ENCODE data around the gene COL11A2. TPM values are rescaled to one million over a fixed set of nuclear protein-coding genes. Genes with fewer than 3 reads are reported as not detected.

COL11A2 gene
- polyA plus RNA-seq, 1 of the 3 experiments (the other 2 are of a cell fraction): 0.99 TPM

DNA sequence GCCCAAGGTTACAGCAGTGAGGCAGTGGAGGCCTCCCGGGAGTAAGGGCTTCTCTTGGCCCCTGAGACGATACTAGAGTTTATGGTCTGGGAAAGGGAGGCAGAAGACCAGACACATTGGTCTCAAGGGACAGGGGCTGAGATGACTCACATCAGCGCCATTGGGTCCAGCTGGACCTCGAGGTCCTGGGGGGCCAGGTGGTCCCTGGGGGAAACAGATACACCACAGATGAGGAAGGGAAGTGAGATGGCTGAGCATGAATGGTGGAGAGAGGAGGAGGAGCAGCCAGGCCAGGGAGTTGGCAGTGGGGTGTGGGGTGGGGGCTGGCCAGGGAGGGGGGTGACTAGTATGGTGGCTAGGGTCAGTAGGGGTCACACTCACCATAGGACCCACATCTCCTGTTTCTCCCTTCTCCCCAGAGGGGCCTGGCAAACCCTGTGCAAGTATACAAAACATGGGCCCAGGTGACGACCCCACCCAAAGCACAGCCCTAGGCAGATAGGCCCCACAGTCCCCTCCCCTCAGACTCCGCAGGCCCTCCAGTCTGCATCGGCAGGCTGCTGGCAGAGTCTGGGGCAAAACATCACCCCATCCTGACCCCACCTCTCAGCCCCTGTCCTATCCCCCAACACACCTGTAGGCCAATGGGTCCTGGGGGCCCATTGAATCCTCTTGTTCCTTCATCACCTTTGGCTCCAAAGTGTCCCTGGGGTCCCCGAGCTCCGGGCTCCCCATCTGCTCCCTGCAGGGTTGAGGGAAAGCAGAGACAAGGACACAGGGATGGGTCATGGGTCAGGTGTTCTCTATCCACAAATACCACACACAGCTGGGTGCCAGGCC is 21.9 kb downstream of the COL11A2 start:
- DNase-seq: peak; percentile 18
- Histone ChIP-seq H3F3A (replicated peaks; ENCODE audit: insufficient read depth) (no peaks in the 10 kb centered on the region), H3K27me3 (ENCODE audit: insufficient read depth) (no peaks in the 10 kb centered on the region), H3K36me3 (replicated peaks in 1 of 2; ENCODE audit: control insufficient read depth in 1 of 2, insufficient read depth in 2 of 2, low read length in 1 of 2) (no peaks in the 10 kb centered on the region), H3K9me3 (no peaks in the 10 kb centered on the region), H3K9ac (no peak overlapping the region), H2AFZ (ENCODE audit: low read depth) (no peak overlapping the region), H3K9me2 (no peaks in the 10 kb centered on the region), H4K20me1 (ENCODE audit: insufficient read depth) (no peaks in the 10 kb centered on the region), H3K4me3 (ENCODE audit: low read depth in 2 of 2, low read length in 1 of 2) (no peak overlapping the region), H3K4me2 (no peak overlapping the region), H3K4me1 (ENCODE audit: control insufficient read depth in 1 of 2, insufficient read depth in 2 of 2, low read depth in 1 of 2, low read length in 1 of 2) (no peaks in the 10 kb centered on the region), H3K79me2 (ENCODE audit: insufficient read depth) (no peaks in the 10 kb centered on the region), H3K27ac (ENCODE audit: low read depth in 2 of 2, low read length in 1 of 2) (no peak overlapping the region)
- ChIA-PET POLR2A (no interaction called here), CTCF (interaction anchor here (0.6 kb wide), 1 partner anchor 9 kb away, joined by 3 read pairs; no protein-coding TSS in a partner anchor)
- TF ChIP-seq CHD2 (IDR thresholded peaks at IDR 0.05; ENCODE audit: low read length, partially characterized antibody) (no peak), FOSL2 (IDR thresholded peaks at IDR 0.05; ENCODE audit: borderline replicate concordance, low read depth) (no peak), CTCF (IDR thresholded peaks at IDR 0.05) (no peak), TAF1 (IDR thresholded peaks at IDR 0.05; ENCODE audit: borderline replicate concordance, low read depth, low read length) (no peak), JUND (IDR thresholded peaks at IDR 0.05) (no peak), MAX (IDR thresholded peaks at IDR 0.05; ENCODE audit: low read depth) (no peak), TCF12 (IDR thresholded peaks at IDR 0.05) (no peak), RAD21 (IDR thresholded peaks at IDR 0.05; ENCODE audit: low read length) (no peak), RXRA (IDR thresholded peaks at IDR 0.05; ENCODE audit: borderline replicate concordance, low read depth) (no peak), USF2 (IDR thresholded peaks at IDR 0.05; ENCODE audit: borderline replicate concordance, low read depth, low read length) (no peak), EZH2phosphoT487 (IDR thresholded peaks at IDR 0.05; ENCODE audit: borderline replicate concordance, low read depth) (no peak), NRF1 (IDR thresholded peaks at IDR 0.05; ENCODE audit: low read depth, low read length) (no peak), FOXJ3 (CRISPR knock-in tag; IDR thresholded peaks at IDR 0.05) (no peak), TEAD4 (IDR thresholded peaks at IDR 0.05; ENCODE audit: borderline replicate concordance, insufficient read depth) (no peak), SIN3A (IDR thresholded peaks at IDR 0.05; ENCODE audit: borderline replicate concordance, low read depth, low read length) (no peak), RCOR1 (IDR thresholded peaks at IDR 0.05; ENCODE audit: low read length) (no peak), MXI1 (IDR thresholded peaks at IDR 0.05; ENCODE audit: low read depth, low read length) (no peak)
- TF ChIP-seq, protein P1, sequence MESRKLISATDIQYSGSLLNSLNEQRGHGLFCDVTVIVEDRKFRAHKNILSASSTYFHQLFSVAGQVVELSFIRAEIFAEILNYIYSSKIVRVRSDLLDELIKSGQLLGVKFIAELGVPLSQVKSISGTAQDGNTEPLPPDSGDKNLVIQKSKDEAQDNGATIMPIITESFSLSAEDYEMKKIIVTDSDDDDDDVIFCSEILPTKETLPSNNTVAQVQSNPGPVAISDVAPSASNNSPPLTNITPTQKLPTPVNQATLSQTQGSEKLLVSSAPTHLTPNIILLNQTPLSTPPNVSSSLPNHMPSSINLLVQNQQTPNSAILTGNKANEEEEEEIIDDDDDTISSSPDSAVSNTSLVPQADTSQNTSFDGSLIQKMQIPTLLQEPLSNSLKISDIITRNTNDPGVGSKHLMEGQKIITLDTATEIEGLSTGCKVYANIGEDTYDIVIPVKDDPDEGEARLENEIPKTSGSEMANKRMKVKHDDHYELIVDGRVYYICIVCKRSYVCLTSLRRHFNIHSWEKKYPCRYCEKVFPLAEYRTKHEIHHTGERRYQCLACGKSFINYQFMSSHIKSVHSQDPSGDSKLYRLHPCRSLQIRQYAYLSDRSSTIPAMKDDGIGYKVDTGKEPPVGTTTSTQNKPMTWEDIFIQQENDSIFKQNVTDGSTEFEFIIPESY (IDR thresholded peaks at IDR 0.05; ENCODE audit: borderline replicate concordance, low read depth): no peak
- TF ChIP-seq, protein P2, sequence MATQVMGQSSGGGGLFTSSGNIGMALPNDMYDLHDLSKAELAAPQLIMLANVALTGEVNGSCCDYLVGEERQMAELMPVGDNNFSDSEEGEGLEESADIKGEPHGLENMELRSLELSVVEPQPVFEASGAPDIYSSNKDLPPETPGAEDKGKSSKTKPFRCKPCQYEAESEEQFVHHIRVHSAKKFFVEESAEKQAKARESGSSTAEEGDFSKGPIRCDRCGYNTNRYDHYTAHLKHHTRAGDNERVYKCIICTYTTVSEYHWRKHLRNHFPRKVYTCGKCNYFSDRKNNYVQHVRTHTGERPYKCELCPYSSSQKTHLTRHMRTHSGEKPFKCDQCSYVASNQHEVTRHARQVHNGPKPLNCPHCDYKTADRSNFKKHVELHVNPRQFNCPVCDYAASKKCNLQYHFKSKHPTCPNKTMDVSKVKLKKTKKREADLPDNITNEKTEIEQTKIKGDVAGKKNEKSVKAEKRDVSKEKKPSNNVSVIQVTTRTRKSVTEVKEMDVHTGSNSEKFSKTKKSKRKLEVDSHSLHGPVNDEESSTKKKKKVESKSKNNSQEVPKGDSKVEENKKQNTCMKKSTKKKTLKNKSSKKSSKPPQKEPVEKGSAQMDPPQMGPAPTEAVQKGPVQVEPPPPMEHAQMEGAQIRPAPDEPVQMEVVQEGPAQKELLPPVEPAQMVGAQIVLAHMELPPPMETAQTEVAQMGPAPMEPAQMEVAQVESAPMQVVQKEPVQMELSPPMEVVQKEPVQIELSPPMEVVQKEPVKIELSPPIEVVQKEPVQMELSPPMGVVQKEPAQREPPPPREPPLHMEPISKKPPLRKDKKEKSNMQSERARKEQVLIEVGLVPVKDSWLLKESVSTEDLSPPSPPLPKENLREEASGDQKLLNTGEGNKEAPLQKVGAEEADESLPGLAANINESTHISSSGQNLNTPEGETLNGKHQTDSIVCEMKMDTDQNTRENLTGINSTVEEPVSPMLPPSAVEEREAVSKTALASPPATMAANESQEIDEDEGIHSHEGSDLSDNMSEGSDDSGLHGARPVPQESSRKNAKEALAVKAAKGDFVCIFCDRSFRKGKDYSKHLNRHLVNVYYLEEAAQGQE (IDR thresholded peaks at IDR 0.05; ENCODE audit: low read depth, low read length): no peak
- TF ChIP-seq, protein P3, sequence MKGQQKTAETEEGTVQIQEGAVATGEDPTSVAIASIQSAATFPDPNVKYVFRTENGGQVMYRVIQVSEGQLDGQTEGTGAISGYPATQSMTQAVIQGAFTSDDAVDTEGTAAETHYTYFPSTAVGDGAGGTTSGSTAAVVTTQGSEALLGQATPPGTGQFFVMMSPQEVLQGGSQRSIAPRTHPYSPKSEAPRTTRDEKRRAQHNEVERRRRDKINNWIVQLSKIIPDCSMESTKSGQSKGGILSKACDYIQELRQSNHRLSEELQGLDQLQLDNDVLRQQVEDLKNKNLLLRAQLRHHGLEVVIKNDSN (IDR thresholded peaks at IDR 0.05; ENCODE audit: borderline replicate concordance, low read depth): no peak
- WGBS (ENCODE audit: low lambda C conversion rate): 63% methylated on average over 7 of the region's 9 CpGs

Data from SK-N-SH (cell line).